ENCODE results near the gene TMEM145. TPM values are rescaled to one million over a fixed set of nuclear protein-coding genes. Genes with fewer than 3 reads are reported as not detected.

TMEM145 gene
- total RNA-seq, 4 donors from 2014 or later = 0.87 TPM; not detected in 3

GRCh38 chr19:42326969-42327368 is 13.9 kb downstream of the TMEM145 start:
- DNase-seq = no peak
- Histone ChIP-seq H3K27ac (no peak overlapping the region), H3K27me3 (peaks cover 14 to 20% (median 17%) of the 10 kb centered on the region in 3 donors), H3K9me3 (no peaks in the 10 kb centered on the region), H3K4me1 (peaks cover 30 to 33% of the 10 kb centered on the region in 2 donors), H3K36me3 (no peaks in the 10 kb centered on the region), H3K4me3 (peak overlapping the region in 2 of 4 donors; percentile 82 to 96)
- no peak for ATAC-seq
- intact Hi-C loops (cut with DNase I; ENCODE audit: low total_unique reads) = loop anchor here (5.0 to 10.0 kb wide), 3 partner anchors 70 to 462 kb away; partner anchors contain the start of genes POU2F2 and RPS19
- TF ChIP-seq CTCF (IDR thresholded peaks at IDR 0.05 in 4 of 5, conservative IDR thresholded peaks at IDR 0.05 in 1 of 5) (no peak), POLR2A (IDR thresholded peaks at IDR 0.05) (no peak)
- in situ Hi-C loops (cut with MboI; ENCODE audit: low sequenced_read_pairs in 4 of 4) = loop anchor here in 2 of 4 donors (10.0 to 25.0 kb wide), 2 partner anchors 82 to 215 kb away; partner anchors contain the start of gene GSK3A (in 1 of the 2)

GRCh38 chr19:42327381-42327780 is 14.3 kb downstream of the TMEM145 start:
- H3K27me3 ChIP-seq = peaks cover 13 to 20% (median 14%) of the 10 kb centered on the region in 3 donors
- in situ Hi-C loops (cut with MboI; ENCODE audit: low sequenced_read_pairs in 4 of 4) (loop anchor here in 2 of 4 donors (10.0 to 25.0 kb wide), 2 partner anchors 83 to 215 kb away; partner anchors contain the start of gene GSK3A (in 1 of the 2)), intact Hi-C loops (cut with DNase I; ENCODE audit: low total_unique reads) (loop anchor here (5.0 to 10.0 kb wide), 3 partner anchors 70 to 463 kb away; partner anchors contain the start of genes POU2F2 and RPS19)
- DNase-seq (no peak), ATAC-seq (no peak)
- H3K4me3 ChIP-seq = no peak overlapping the region
- H3K27ac ChIP-seq = no peak overlapping the region
- H3K9me3 ChIP-seq = no peaks in the 10 kb centered on the region
- TF ChIP-seq CTCF (IDR thresholded peaks at IDR 0.05 in 4 of 5, conservative IDR thresholded peaks at IDR 0.05 in 1 of 5) (no peak), POLR2A (IDR thresholded peaks at IDR 0.05) (no peak)
- peaks cover 30 to 35% of the 10 kb centered on the region in 2 donors for H3K4me1 ChIP-seq
- no peaks in the 10 kb centered on the region for H3K36me3 ChIP-seq

GRCh38 chr19:42328106-42328505 is 15.0 kb downstream of the TMEM145 start:
- no peak for DNase-seq
- intact Hi-C loops (cut with DNase I; ENCODE audit: low total_unique reads) (loop anchor here (5.0 to 10.0 kb wide), 3 partner anchors 69 to 463 kb away; partner anchors contain the start of genes POU2F2 and RPS19), in situ Hi-C loops (cut with MboI; ENCODE audit: low sequenced_read_pairs in 4 of 4) (loop anchor here in 2 of 4 donors (10.0 to 25.0 kb wide), 2 partner anchors 83 to 216 kb away; partner anchors contain the start of gene GSK3A (in 1 of the 2))
- no peak overlapping the region for H3K27ac ChIP-seq
- no peak for TF ChIP-seq POLR2A (IDR thresholded peaks at IDR 0.05)
- no peak for TF ChIP-seq CTCF (IDR thresholded peaks at IDR 0.05 in 4 of 5, conservative IDR thresholded peaks at IDR 0.05 in 1 of 5)
- H3K4me1 ChIP-seq = peaks cover 30 to 35% of the 10 kb centered on the region in 2 donors
- H3K36me3 ChIP-seq = no peaks in the 10 kb centered on the region
- ATAC-seq = no peak
- no peaks in the 10 kb centered on the region for H3K9me3 ChIP-seq
- H3K4me3 ChIP-seq = no peak overlapping the region
- peaks cover 12 to 19% (median 14%) of the 10 kb centered on the region in 3 donors for H3K27me3 ChIP-seq

GRCh38 chr19:42328854-42329253 is 15.7 kb downstream of the TMEM145 start:
- H3K9me3 ChIP-seq = no peaks in the 10 kb centered on the region
- in situ Hi-C loops (cut with MboI; ENCODE audit: low sequenced_read_pairs in 4 of 4) (loop anchor here in 2 of 4 donors (10.0 to 25.0 kb wide), 2 partner anchors 84 to 217 kb away; partner anchors contain the start of gene GSK3A (in 1 of the 2)), intact Hi-C loops (cut with DNase I; ENCODE audit: low total_unique reads) (loop anchor here (5.0 to 10.0 kb wide), 3 partner anchors 68 to 464 kb away; partner anchors contain the start of genes POU2F2 and RPS19)
- H3K27ac ChIP-seq = no peak overlapping the region
- no peaks in the 10 kb centered on the region for H3K36me3 ChIP-seq
- ATAC-seq (no peak), DNase-seq (no peak)
- H3K4me3 ChIP-seq = no peak overlapping the region
- peaks cover 30 to 35% of the 10 kb centered on the region in 2 donors for H3K4me1 ChIP-seq
- peaks cover 10 to 11% (median 11%) of the 10 kb centered on the region in 3 donors for H3K27me3 ChIP-seq
- TF ChIP-seq POLR2A (IDR thresholded peaks at IDR 0.05) (no peak), CTCF (IDR thresholded peaks at IDR 0.05 in 4 of 5, conservative IDR thresholded peaks at IDR 0.05 in 1 of 5) (no peak)
